Measurements from ENCODE around the gene ARF4.

DNA sequence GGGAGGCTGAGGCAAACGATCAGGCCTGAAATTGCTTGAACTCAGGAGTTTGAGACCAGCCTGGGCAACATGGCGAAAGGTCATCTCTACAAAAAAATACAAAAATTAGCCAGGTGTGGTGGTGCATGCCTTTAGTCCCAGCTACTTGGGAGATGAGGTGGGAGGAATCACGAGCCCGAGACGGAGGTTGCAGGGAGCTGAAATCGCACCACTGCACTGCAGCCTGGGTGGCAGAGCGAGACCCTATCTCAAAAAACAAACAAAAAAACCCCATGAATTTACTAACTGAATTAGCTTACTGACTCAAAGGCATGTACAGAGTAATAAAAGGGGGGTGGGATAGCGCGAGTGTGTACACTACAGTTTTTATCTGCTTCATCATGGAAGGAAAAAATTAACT, 19.3 kb downstream of the ARF4 start:
- TF ChIP-seq, protein P1, sequence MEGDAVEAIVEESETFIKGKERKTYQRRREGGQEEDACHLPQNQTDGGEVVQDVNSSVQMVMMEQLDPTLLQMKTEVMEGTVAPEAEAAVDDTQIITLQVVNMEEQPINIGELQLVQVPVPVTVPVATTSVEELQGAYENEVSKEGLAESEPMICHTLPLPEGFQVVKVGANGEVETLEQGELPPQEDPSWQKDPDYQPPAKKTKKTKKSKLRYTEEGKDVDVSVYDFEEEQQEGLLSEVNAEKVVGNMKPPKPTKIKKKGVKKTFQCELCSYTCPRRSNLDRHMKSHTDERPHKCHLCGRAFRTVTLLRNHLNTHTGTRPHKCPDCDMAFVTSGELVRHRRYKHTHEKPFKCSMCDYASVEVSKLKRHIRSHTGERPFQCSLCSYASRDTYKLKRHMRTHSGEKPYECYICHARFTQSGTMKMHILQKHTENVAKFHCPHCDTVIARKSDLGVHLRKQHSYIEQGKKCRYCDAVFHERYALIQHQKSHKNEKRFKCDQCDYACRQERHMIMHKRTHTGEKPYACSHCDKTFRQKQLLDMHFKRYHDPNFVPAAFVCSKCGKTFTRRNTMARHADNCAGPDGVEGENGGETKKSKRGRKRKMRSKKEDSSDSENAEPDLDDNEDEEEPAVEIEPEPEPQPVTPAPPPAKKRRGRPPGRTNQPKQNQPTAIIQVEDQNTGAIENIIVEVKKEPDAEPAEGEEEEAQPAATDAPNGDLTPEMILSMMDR (optimal IDR thresholded peaks at IDR 0.05 in 1 of 3, IDR thresholded peaks at IDR 0.05 in 1 of 3, conservative IDR thresholded peaks at IDR 0.05 in 1 of 3; ENCODE audit: extremely low read depth in 1 of 3, insufficient read depth in 2 of 3, low read length in 3 of 3): no peak
- no peak for TF ChIP-seq EZH2 (IDR thresholded peaks at IDR 0.05; ENCODE audit: low read length)

Data from keratinocyte (primary cell).